Adrenal gland (tissue), 12 donors: Measurements from ENCODE around the gene ADAMTSL5. TPM values are rescaled to one million over a fixed set of nuclear protein-coding genes. Genes with fewer than 3 reads are reported as not detected.

Experiments
- DNase-seq, 7 donors: peaks; one replicate each; pipeline ENCODE4 v3.0.0-alpha.2; 2019 to 2020
- H3K27ac ChIP-seq, 5 donors: fragments of 200-600 bp; sonication (generic) in 4 of 5; 1 replicate in 3 of 5; 2 replicates in 2 of 5; pipeline versions ENCODE4 v1.5.1 to v1.8.0; 2016 to 2020; ENCODE audit warnings: mild to moderate bottlenecking in 1 of 5
- H3K27me3 ChIP-seq: fragments of 200-600 bp; 2 replicates; pipeline ENCODE4 v1.8.0; 2021
- H3K36me3 ChIP-seq, 2 donors: fragments of 200-600 bp; replicated peaks in 1 of 2; 1 replicate in 1 of 2; 2 replicates in 1 of 2; pipeline versions ENCODE4 v1.5.1 to v1.8.0; 2018 to 2022
- H3K4me1 ChIP-seq, 2 donors: fragments of 200-600 bp; replicated peaks in 1 of 2; 1 replicate in 1 of 2; 2 replicates in 1 of 2; pipeline versions ENCODE4 v1.5.1 to v1.8.0; 2018 to 2021
- H3K4me3 ChIP-seq, 4 donors: fragments of 200-600 bp; sonication (generic) in 3 of 4; one replicate each; pipeline ENCODE4 v1.5.1; 2016 to 2018
- H3K9me3 ChIP-seq, 3 donors: fragments of 200-600 bp; sonication (generic) in 1 of 3; replicated peaks in 1 of 3; 1 replicate in 2 of 3; 2 replicates in 1 of 3; pipeline versions ENCODE4 v1.5.1 to v1.8.0; 2016 to 2021
- CTCF ChIP-seq, 6 experiments: fragments of 450-650 bp in 4 of 6; fragments of 200-600 bp in 2 of 6; sonication (generic) in 1 of 6; IDR thresholded peaks; 1 replicate in 5 of 6; 2 replicates in 1 of 6; pipeline versions ENCODE4 v1.5.1 to v1.8.0; 2016 to 2021; ENCODE audit warnings: antibody characterized with exemption in 6 of 6, mild to moderate bottlenecking in 2 of 6, moderate library complexity in 1 of 6
- POLR2A ChIP-seq, 2 donors: fragments of 450-650 bp; IDR thresholded peaks; one replicate each; pipeline ENCODE4 v1.6.1; 2017; ENCODE audit warnings: antibody characterized with exemption in 2 of 2, mild to moderate bottlenecking in 2 of 2, moderate library complexity in 1 of 2
- WGBS, 4 donors: extraction: QIAGEN DNeasy Blood & Tissue Kit in 2 of 4; methylation state at CpG; one replicate each; pipeline versions ENCODE4 v1.1.5 to v1.1.7; 2013 to 2017; 5-methylcytosine and 5-hydroxymethylcytosine counted together
- intact Hi-C, 2 donors: fragments of 100-400 bp; cut with DNase I; formaldehyde crosslinking; loops; one replicate each; pipeline versions ENCODE4 v1.14.1 to v1.15.0; 2022 to 2023
- polyA plus RNA-seq, 3 donors: library from polyadenylated mRNA; stranded (reverse); fragments of 200-250 nt in 2 of 3; fragments of 350-450 nt in 1 of 3; fragmentation: Illumina TruSeq in 1 of 3; extraction: RNeasy Lipid Tissue Mini Kit (QIAGEN cat#74804) in 1 of 3; gene quantifications; one replicate each; pipeline ENCODE4 v1.2.3, GENCODE V29; 2013 to 2014
- total RNA-seq, 9 donors: library from RNA; depleted of rRNA in 4 of 9; stranded (reverse); fragments of >200 nt in 4 of 9; fragments of 120-200 nt in 1 of 9; fragmentation: NEBNext Ultra II Directional in 1 of 9; extraction: Animal tissue kit (Norgen Biotek cat#: 25700) in 1 of 9; gene quantifications; one replicate each; pipeline versions ENCODE4 v1.1.0 to v1.2.4, GENCODE V29; 2013 to 2023
- donor health status: healthy with polysubstance abuse.
- donor health status: Bipolar disorder and iron deficiency.
- donor health status: DM: yes; HTN: yes; CAD: no.
- donor health status: DM: no; HTN: no; CAD: no.
- donor health status: DM: no; HTN: no; CAD: no.
- donor health status: DM: yes; HTN: yes; CAD: no.

The ADAMTSL5 gene
- total and polyA plus RNA-seq, 12 donors: 0.61 to 8.8 (median 1.8) TPM

GRCh38 chr19:1495051-1495798, 17.6 kb downstream of the ADAMTSL5 start:
- H3K36me3 ChIP-seq: no peaks in the 10 kb centered on the region
- 86 to 93% (median 88%) methylated on average over 8 to 37 of the region's 37 CpGs for WGBS, 4 donors
- TF ChIP-seq CTCF (IDR thresholded peaks at IDR 0.05) (no peak), POLR2A (IDR thresholded peaks at IDR 0.05) (no peak)
- no peak overlapping the region for H3K27ac ChIP-seq
- no peaks in the 10 kb centered on the region for H3K9me3 ChIP-seq
- DNase-seq: no peak
- H3K4me3 ChIP-seq: no peak overlapping the region
- no peaks in the 10 kb centered on the region for H3K27me3 ChIP-seq
- H3K4me1 ChIP-seq: peaks cover 23 to 25% of the 10 kb centered on the region in 2 donors
- intact Hi-C loops: no loop called here

- DNase-seq: peak in 1 of 7 donors; percentile 35
- Histone ChIP-seq H3K9me3 (no peaks in the 10 kb centered on the region), H3K4me3 (no peak overlapping the region), H3K4me1 (peaks cover 25 to 29% of the 10 kb centered on the region in 2 donors), H3K27ac (peak overlapping the region in 1 of 5 donors; percentile 1), H3K27me3 (no peaks in the 10 kb centered on the region), H3K36me3 (no peaks in the 10 kb centered on the region)
- WGBS, 4 donors: 63 to 66% (median 64%) methylated on average over 8 to 15 of the region's 15 CpGs
- TF ChIP-seq POLR2A (IDR thresholded peaks at IDR 0.05) (no peak), CTCF (IDR thresholded peaks at IDR 0.05) (no peak)
- intact Hi-C loops: no loop called here
Observed at GRCh38 chr19:1494115-1494815, 18.6 kb downstream of the ADAMTSL5 start.

- Histone ChIP-seq H3K27ac (peak overlapping the region in 4 of 5 donors; percentile 68 to 86 (median 76)), H3K36me3 (no peaks in the 10 kb centered on the region), H3K4me1 (peaks cover 25 to 29% of the 10 kb centered on the region in 2 donors), H3K4me3 (peak overlapping the region in 1 of 4 donors; percentile 65), H3K9me3 (no peaks in the 10 kb centered on the region), H3K27me3 (no peaks in the 10 kb centered on the region)
- TF ChIP-seq CTCF (IDR thresholded peaks at IDR 0.05) (no peak), POLR2A (IDR thresholded peaks at IDR 0.05) (peak in 1 of 2 donors; percentile 70)
- WGBS, 4 donors: 21 to 38% (median 32%) methylated on average over 3 to 10 of the region's 10 CpGs
- peak in 5 of 7 donors; percentile 69 to 80 (median 73) for DNase-seq
- intact Hi-C loops: no loop called here
Observed at GRCh38 chr19:1492474-1493006, 20.3 kb downstream of the ADAMTSL5 start.

- DNase-seq: peak in 4 of 7 donors; percentile 47 to 65 (median 58)
Observed at GRCh38 chr19:1491849-1492170, 21.0 kb downstream of the ADAMTSL5 start.

More at GRCh38 chr19:1491849-1492170, 21.0 kb downstream of the ADAMTSL5 start:
- Histone ChIP-seq H3K36me3 (no peaks in the 10 kb centered on the region), H3K27me3 (no peaks in the 10 kb centered on the region), H3K4me3 (peak overlapping the region in 2 of 4 donors; percentile 44 to 65), H3K4me1 (peaks cover 25 to 29% of the 10 kb centered on the region in 2 donors), H3K9me3 (no peaks in the 10 kb centered on the region), H3K27ac (peak overlapping the region in 4 of 5 donors; percentile 68 to 86 (median 76))
- intact Hi-C loops: no loop called here
- 35 to 53% (median 47%) methylated on average over 9 to 12 of the region's 12 CpGs for WGBS, 4 donors
- TF ChIP-seq POLR2A (IDR thresholded peaks at IDR 0.05): no peak
- no peak for TF ChIP-seq CTCF (IDR thresholded peaks at IDR 0.05)
